SK-N-SH (cell line): ENCODE data around the gene GIGYF1. TPM values are rescaled to one million over a fixed set of nuclear protein-coding genes. Genes with fewer than 3 reads are reported as not detected.

Experiments used
- CTCF ChIA-PET: fragments of 300-600, 350-600 bp; formaldehyde crosslinking; extraction: SDS; loops from one replicate; lab custom pipeline; 2021; lab: Yijun Ruan, JAX
- POLR2A ChIA-PET: fragments of 350-600 bp; sonication (Branson Sonifier 250); formaldehyde crosslinking; extraction: SDS; loops from one replicate; lab custom pipeline; 2020; ENCODE audit warnings: antibody characterized with exemption, inconsistent platforms; lab: Yijun Ruan, JAX
- DNase-seq: peaks from one replicate; pipeline ENCODE4 v3.0.0; 2012
- H2AFZ ChIP-seq: fragments of 200-600 bp; sonication (generic); 2 replicates; pipeline ENCODE4 v1.8.1; 2016; ENCODE audit warnings: antibody characterized with exemption, mild to moderate bottlenecking, low read depth
- H3F3A ChIP-seq: fragments of 200-600 bp; sonication (generic); replicated peaks from 2 replicates; pipeline ENCODE3; 2016; ENCODE audit warnings: antibody characterized with exemption, mild to moderate bottlenecking; ENCODE audit not compliant: insufficient read depth
- H3K27ac ChIP-seq, 2 experiments: fragments of 200-500 bp in 1 of 2; fragments of 200-600 bp in 1 of 2; sonication (Bioruptor generic) in 1 of 2; sonication (generic), shearing (Covaris generic) in 1 of 2; 2 replicates each; pipeline versions ENCODE4 v1.5.1 to v1.6.1; 2014 to 2016; ENCODE audit warnings: low read depth in 2 of 2, inconsistent platforms in 1 of 2, low read length in 1 of 2, mild to moderate bottlenecking in 1 of 2, mixed read lengths in 1 of 2
- H3K27me3 ChIP-seq: fragments of 200-600 bp; sonication (generic), shearing (Covaris generic); 2 replicates; pipeline ENCODE4 v1.6.1; 2016; ENCODE audit warnings: mixed run types; ENCODE audit not compliant: insufficient read depth
- H3K36me3 ChIP-seq, 2 experiments: fragments of 200-500 bp in 1 of 2; fragments of 200-600 bp in 1 of 2; sonication (Bioruptor generic) in 1 of 2; sonication (generic) in 1 of 2; replicated peaks in 1 of 2; 2 replicates each; pipeline versions ENCODE3 to v1.5.1; 2014 to 2016; ENCODE audit warnings: low read length in 1 of 2, mild to moderate bottlenecking in 1 of 2; ENCODE audit not compliant: insufficient read depth in 2 of 2, control insufficient read depth in 1 of 2
- H3K4me1 ChIP-seq, 2 experiments: fragments of 200-500 bp in 1 of 2; fragments of 200-600 bp in 1 of 2; sonication (Bioruptor generic) in 1 of 2; sonication (generic), shearing (Covaris generic) in 1 of 2; 2 replicates each; pipeline versions ENCODE4 v1.5.1 to v1.6.1; 2014 to 2016; ENCODE audit warnings: low read depth in 1 of 2, low read length in 1 of 2, mixed run types in 1 of 2; ENCODE audit not compliant: insufficient read depth in 2 of 2, control insufficient read depth in 1 of 2
- H3K4me2 ChIP-seq: fragments of 200-600 bp; sonication (generic), shearing (Covaris generic); 2 replicates; pipeline ENCODE4 v1.6.1; 2017; ENCODE audit warnings: mixed run types
- H3K4me3 ChIP-seq, 2 experiments: fragments of 200-500 bp in 1 of 2; fragments of 200-600 bp in 1 of 2; sonication (Bioruptor generic) in 1 of 2; sonication (generic), shearing (Covaris generic) in 1 of 2; 2 replicates each; pipeline versions ENCODE4 v1.5.1 to v1.8.1; 2014 to 2016; ENCODE audit warnings: low read depth in 2 of 2, inconsistent platforms in 1 of 2, low read length in 1 of 2, mild to moderate bottlenecking in 1 of 2, mixed read lengths in 1 of 2, moderate library complexity in 1 of 2
- H3K79me2 ChIP-seq: fragments of 200-600 bp; sonication (generic); 2 replicates; pipeline ENCODE4 v1.8.1; 2017; ENCODE audit warnings: mild to moderate bottlenecking; ENCODE audit not compliant: insufficient read depth
- H3K9ac ChIP-seq: fragments of 200-600 bp; sonication (generic); 2 replicates; pipeline ENCODE4 v1.6.1; 2017; ENCODE audit warnings: mixed run types
- H3K9me2 ChIP-seq: fragments of 200-600 bp; sonication (generic); 2 replicates; pipeline ENCODE4 v1.6.1; 2017; ENCODE audit warnings: mixed run types
- H3K9me3 ChIP-seq: fragments of 200-600 bp; sonication (generic); 2 replicates; pipeline ENCODE4 v1.6.1; 2017; ENCODE audit warnings: mixed run types, mild to moderate bottlenecking, moderate library complexity
- H4K20me1 ChIP-seq: fragments of 200-600 bp; sonication (generic); 2 replicates; pipeline ENCODE4 v1.6.1; 2017; ENCODE audit warnings: mild to moderate bottlenecking, mixed run types; ENCODE audit not compliant: insufficient read depth
- ELF1 ChIP-seq: IDR thresholded peaks from 2 replicates; pipeline ENCODE4 v1.4.0; 2012
- EP300 ChIP-seq, 2 experiments: IDR thresholded peaks; 2 replicates each; pipeline versions ENCODE4 v1.4.0 to v1.6.1; 2012; ENCODE audit warnings: borderline replicate concordance in 1 of 2, low read depth in 1 of 2, low read length in 1 of 2
- GATA2 ChIP-seq: sonication (generic); formaldehyde crosslinking; IDR thresholded peaks from 2 replicates; pipeline ENCODE4 v1.5.0; 2020; ENCODE audit warnings: mild to moderate bottlenecking, missing genetic modification reagents
- JUND ChIP-seq: IDR thresholded peaks from 2 replicates; pipeline ENCODE4 v1.4.0; 2012
- MEF2A ChIP-seq: IDR thresholded peaks from 2 replicates; pipeline ENCODE4 v1.4.0; 2012; ENCODE audit warnings: low read depth, borderline replicate concordance
- NFIC ChIP-seq: IDR thresholded peaks from 2 replicates; pipeline ENCODE4 v1.4.0; 2012; ENCODE audit warnings: borderline replicate concordance
- RAD21 ChIP-seq: IDR thresholded peaks from 2 replicates; pipeline ENCODE4 v1.6.1; 2012; ENCODE audit warnings: mild to moderate bottlenecking, low read length
- SIN3A ChIP-seq: IDR thresholded peaks from 2 replicates; pipeline ENCODE4 v1.6.1; 2012; ENCODE audit warnings: low read depth, mild to moderate bottlenecking, low read length, moderate library complexity, borderline replicate concordance
- SMC3 ChIP-seq: IDR thresholded peaks from 2 replicates; pipeline ENCODE4 v1.6.1; 2012; ENCODE audit warnings: low read depth, low read length, improper control_type of control experiment
- TCF12 ChIP-seq: IDR thresholded peaks from 2 replicates; pipeline ENCODE4 v1.4.0; 2012
- YY1 ChIP-seq: IDR thresholded peaks from 2 replicates; pipeline ENCODE4 v1.4.0; 2012; ENCODE audit warnings: low read depth, mild to moderate bottlenecking
- WGBS: methylation state at CpG from one replicate; pipeline ENCODE4 v1.1.6; 2017; ENCODE audit warnings: low lambda C conversion rate; 5-methylcytosine and 5-hydroxymethylcytosine counted together
- polyA plus RNA-seq, 3 experiments: library from polyadenylated mRNA; depleted of rRNA; stranded (reverse); fragments of >200 nt; gene quantifications; 2 replicates each; pipeline ENCODE4 v1.2.3, GENCODE V29; 2012
- TF ChIP-seq, protein P1 (sequence below): IDR thresholded peaks from 2 replicates; pipeline ENCODE4 v1.4.0; 2012; ENCODE audit warnings: low read depth, borderline replicate concordance
- TF ChIP-seq, protein P2 (sequence below): IDR thresholded peaks from 2 replicates; pipeline ENCODE4 v1.4.0; 2012; ENCODE audit warnings: low read depth
- TF ChIP-seq, protein P3 (sequence below): fragments of 150-350 bp; IDR thresholded peaks from 2 replicates; pipeline ENCODE4 v1.6.1; 2016; ENCODE audit warnings: mild to moderate bottlenecking, low read depth, low read length
- TF ChIP-seq, protein P4 (sequence below): fragments of 150-350 bp; IDR thresholded peaks from 2 replicates; pipeline ENCODE4 v1.6.1; 2017; ENCODE audit warnings: antibody characterized with exemption, low read length, low read depth, borderline replicate concordance

Gene GIGYF1
- polyA plus RNA-seq, 1 of the 3 experiments (the other 2 are of a cell fraction), result 19.4 TPM

DNA sequence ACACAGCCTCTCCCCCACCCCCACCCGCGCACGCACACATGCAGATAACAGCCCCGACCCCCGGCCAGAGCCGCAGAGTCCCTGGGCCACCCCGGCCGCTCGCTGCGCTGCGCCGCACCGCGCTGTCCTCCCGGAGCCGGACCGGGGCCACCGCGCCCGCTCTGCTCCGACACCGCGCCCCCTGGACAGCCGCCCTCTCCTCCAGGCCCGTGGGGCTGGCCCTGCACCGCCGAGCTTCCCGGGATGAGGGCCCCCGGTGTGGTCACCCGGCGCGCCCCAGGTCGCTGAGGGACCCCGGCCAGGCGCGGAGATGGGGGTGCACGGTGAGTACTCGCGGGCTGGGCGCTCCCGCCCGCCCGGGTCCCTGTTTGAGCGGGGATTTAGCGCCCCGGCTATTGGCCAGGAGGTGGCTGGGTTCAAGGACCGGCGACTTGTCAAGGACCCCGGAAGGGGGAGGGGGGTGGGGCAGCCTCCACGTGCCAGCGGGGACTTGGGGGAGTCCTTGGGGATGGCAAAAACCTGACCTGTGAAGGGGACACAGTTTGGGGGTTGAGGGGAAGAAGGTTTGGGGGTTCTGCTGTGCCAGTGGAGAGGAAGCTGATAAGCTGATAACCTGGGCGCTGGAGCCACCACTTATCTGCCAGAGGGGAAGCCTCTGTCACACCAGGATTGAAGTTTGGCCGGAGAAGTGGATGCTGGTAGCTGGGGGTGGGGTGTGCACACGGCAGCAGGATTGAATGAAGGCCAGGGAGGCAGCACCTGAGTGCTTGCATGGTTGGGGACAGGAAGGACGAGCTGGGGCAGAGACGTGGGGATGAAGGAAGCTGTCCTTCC lies 26.8 kb upstream of the GIGYF1 start (continued):
- TF ChIP-seq YY1, result no peak

DNA sequence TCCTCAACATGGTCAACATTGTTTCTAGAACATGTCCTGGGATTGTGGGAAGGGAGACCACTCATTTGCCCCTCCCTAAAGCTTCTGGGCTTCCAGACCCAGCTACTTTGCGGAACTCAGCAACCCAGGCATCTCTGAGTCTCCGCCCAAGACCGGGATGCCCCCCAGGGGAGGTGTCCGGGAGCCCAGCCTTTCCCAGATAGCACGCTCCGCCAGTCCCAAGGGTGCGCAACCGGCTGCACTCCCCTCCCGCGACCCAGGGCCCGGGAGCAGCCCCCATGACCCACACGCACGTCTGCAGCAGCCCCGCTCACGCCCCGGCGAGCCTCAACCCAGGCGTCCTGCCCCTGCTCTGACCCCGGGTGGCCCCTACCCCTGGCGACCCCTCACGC lies 26.2 kb upstream of the GIGYF1 start, which contains the start of gene EPO:
EPO (plus strand) TSS at position 190 of the 392 bp plus-strand sequence. CDS start 513 bp downstream, outside the sequence.
- Histone ChIP-seq H3K9me3 (no peaks in the 10 kb centered on the region), H3K4me2 (peak within 1 kb of the TSS; percentile 61), H3K27me3 (peaks cover 28% of the 10 kb centered on the region), H3K27ac (no peak within 1 kb of the TSS), H3K9ac (no peak within 1 kb of the TSS), H3K4me1 (peaks cover 0 to 3% of the 10 kb centered on the region in 2 experiments; a peak in 1 of 4 replicates), H4K20me1 (no peaks in the 10 kb centered on the region), H3K4me3 (peak within 1 kb of the TSS; percentile 20 to 29; a peak in 2 of 4 replicates), H3K9me2 (no peaks in the 10 kb centered on the region), H3F3A (peaks cover 4% of the 10 kb centered on the region), H3K79me2 (no peaks in the 10 kb centered on the region), H2AFZ (no peak within 1 kb of the TSS), H3K36me3 (no peaks in the 10 kb centered on the region)
- ChIA-PET CTCF (interaction anchor here (0.5 to 13.0 kb wide), 18 partner anchors 12 to 472 kb away, joined by 3 to 344 read pairs (median 4); partner anchors contain the start of genes EPHB4, POP7 and SLC12A9), POLR2A (interaction anchor here (2.8 kb wide), 1 partner anchor 14 kb away, joined by 9 read pairs; the partner anchor contains the start of gene POP7)
- 11% methylated on average over 11 of the region's 21 CpGs for WGBS
- no peak for DNase-seq
- TF ChIP-seq, protein P1, sequence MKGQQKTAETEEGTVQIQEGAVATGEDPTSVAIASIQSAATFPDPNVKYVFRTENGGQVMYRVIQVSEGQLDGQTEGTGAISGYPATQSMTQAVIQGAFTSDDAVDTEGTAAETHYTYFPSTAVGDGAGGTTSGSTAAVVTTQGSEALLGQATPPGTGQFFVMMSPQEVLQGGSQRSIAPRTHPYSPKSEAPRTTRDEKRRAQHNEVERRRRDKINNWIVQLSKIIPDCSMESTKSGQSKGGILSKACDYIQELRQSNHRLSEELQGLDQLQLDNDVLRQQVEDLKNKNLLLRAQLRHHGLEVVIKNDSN, result no peak
- TF ChIP-seq MEF2A (no peak), SIN3A (no peak), NFIC (no peak), GATA2 (CRISPR knock-in tag) (no peak), TCF12 (no peak), RAD21 (no peak), EP300 (IDR thresholded peaks at IDR 0.05; ENCODE audit: borderline replicate concordance in 1 of 2, low read depth in 1 of 2, low read length in 1 of 2) (no peak), ELF1 (no peak), JUND (no peak), SMC3 (no peak)
- TF ChIP-seq, protein P2, sequence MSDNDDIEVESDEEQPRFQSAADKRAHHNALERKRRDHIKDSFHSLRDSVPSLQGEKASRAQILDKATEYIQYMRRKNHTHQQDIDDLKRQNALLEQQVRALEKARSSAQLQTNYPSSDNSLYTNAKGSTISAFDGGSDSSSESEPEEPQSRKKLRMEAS, result no peak
- TF ChIP-seq, protein P3, sequence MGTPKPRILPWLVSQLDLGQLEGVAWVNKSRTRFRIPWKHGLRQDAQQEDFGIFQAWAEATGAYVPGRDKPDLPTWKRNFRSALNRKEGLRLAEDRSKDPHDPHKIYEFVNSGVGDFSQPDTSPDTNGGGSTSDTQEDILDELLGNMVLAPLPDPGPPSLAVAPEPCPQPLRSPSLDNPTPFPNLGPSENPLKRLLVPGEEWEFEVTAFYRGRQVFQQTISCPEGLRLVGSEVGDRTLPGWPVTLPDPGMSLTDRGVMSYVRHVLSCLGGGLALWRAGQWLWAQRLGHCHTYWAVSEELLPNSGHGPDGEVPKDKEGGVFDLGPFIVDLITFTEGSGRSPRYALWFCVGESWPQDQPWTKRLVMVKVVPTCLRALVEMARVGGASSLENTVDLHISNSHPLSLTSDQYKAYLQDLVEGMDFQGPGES, result no peak
- TF ChIP-seq, protein P4, sequence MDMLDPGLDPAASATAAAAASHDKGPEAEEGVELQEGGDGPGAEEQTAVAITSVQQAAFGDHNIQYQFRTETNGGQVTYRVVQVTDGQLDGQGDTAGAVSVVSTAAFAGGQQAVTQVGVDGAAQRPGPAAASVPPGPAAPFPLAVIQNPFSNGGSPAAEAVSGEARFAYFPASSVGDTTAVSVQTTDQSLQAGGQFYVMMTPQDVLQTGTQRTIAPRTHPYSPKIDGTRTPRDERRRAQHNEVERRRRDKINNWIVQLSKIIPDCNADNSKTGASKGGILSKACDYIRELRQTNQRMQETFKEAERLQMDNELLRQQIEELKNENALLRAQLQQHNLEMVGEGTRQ, result no peak
